ENCODE measurements around the gene PMM1. TPM values are rescaled to one million over a fixed set of nuclear protein-coding genes. Genes with fewer than 3 reads are reported as not detected.

Gene PMM1
- total RNA-seq, 6 experiments from 2014 or later: 21.6 to 45.1 (median 36.2) TPM

GRCh38 chr22:41579297-41579996 is 10.2 kb downstream of the PMM1 start:
- Histone ChIP-seq H3K4me3 (no peak overlapping the region), H3K4me1 (no peaks in the 10 kb centered on the region), H3K9me3 (no peaks in the 10 kb centered on the region), H3K27ac (no peak overlapping the region), H3K36me3 (peaks cover 0 to 51% (median 16%) of the 10 kb centered on the region in 4 donors), H3K27me3 (no peaks in the 10 kb centered on the region)
- 83% methylated on average over 1 of the region's 12 CpGs for WGBS (ENCODE audit: insufficient coverage, low coverage, low lambda C conversion rate, missing lambda C conversion rate)
- ATAC-seq (no peak), DNase-seq (no peak)
- TF ChIP-seq POLR2A (IDR thresholded peaks at IDR 0.05) (no peak), CTCF (IDR thresholded peaks at IDR 0.05) (no peak)
- intact Hi-C loops (cut with DNase I): no loop called here

- no peaks in the 10 kb centered on the region for H3K9me3 ChIP-seq
- H3K27ac ChIP-seq: no peak overlapping the region
- TF ChIP-seq CTCF (IDR thresholded peaks at IDR 0.05) (no peak), POLR2A (IDR thresholded peaks at IDR 0.05) (no peak)
- H3K36me3 ChIP-seq: peaks cover 0 to 45% (median 15%) of the 10 kb centered on the region in 4 donors
- no peaks in the 10 kb centered on the region for H3K4me1 ChIP-seq
- ATAC-seq (no peak), DNase-seq (no peak)
- 92% methylated on average over 6 of the region's 9 CpGs for WGBS (ENCODE audit: insufficient coverage, low coverage, low lambda C conversion rate, missing lambda C conversion rate)
- H3K27me3 ChIP-seq: no peaks in the 10 kb centered on the region
- H3K4me3 ChIP-seq: no peak overlapping the region
- intact Hi-C loops (cut with DNase I): no loop called here
These were observed 10.8 kb downstream of the PMM1 start for GRCh38 chr22:41578818-41579217.

GRCh38 chr22:41578114-41578513 is 11.5 kb downstream of the PMM1 start:
- peaks cover 0 to 40% (median 11%) of the 10 kb centered on the region in 4 donors for H3K36me3 ChIP-seq
- no peaks in the 10 kb centered on the region for H3K9me3 ChIP-seq
- WGBS (ENCODE audit: insufficient coverage, low coverage, low lambda C conversion rate, missing lambda C conversion rate): 87% methylated on average over 5 of the region's 8 CpGs
- intact Hi-C loops (cut with DNase I): no loop called here
- DNase-seq: no peak
- no peaks in the 10 kb centered on the region for H3K4me1 ChIP-seq
- TF ChIP-seq POLR2A (IDR thresholded peaks at IDR 0.05) (no peak), CTCF (IDR thresholded peaks at IDR 0.05) (no peak)
- H3K27me3 ChIP-seq: no peaks in the 10 kb centered on the region
- no peak overlapping the region for H3K4me3 ChIP-seq
- H3K27ac ChIP-seq: no peak overlapping the region
- no peak for ATAC-seq

GRCh38 chr22:41576877-41577276 is 12.8 kb downstream of the PMM1 start:
- peak in 2 of 3 donors; percentile 59 to 67 for DNase-seq
- ATAC-seq: peak; percentile 63 to 80 (median 78)
- Histone ChIP-seq H3K36me3 (peaks cover 0 to 28% (median 9%) of the 10 kb centered on the region in 4 donors), H3K27me3 (no peaks in the 10 kb centered on the region), H3K4me1 (no peaks in the 10 kb centered on the region), H3K27ac (no peak overlapping the region), H3K4me3 (no peak overlapping the region), H3K9me3 (no peaks in the 10 kb centered on the region)
- TF ChIP-seq POLR2A (IDR thresholded peaks at IDR 0.05): no peak
- TF ChIP-seq CTCF (IDR thresholded peaks at IDR 0.05): peak; percentile 51 to 70 (median 61)
- WGBS (ENCODE audit: insufficient coverage, low coverage, low lambda C conversion rate, missing lambda C conversion rate): 66% methylated on average over 5 of the region's 9 CpGs
- intact Hi-C loops (cut with DNase I): no loop called here
